Measurements from ENCODE around the gene LRMDA.

The LRMDA gene

GRCh38 chr10:76192151-76192550, 760.7 kb downstream of the LRMDA start:
- no peak for DNase-seq

- no peak for DNase-seq
These were observed 761.4 kb downstream of the LRMDA start for GRCh38 chr10:76192694-76193320.

- no peak for DNase-seq
These were observed 764.4 kb downstream of the LRMDA start for GRCh38 chr10:76195654-76196390.

- DNase-seq = no peak
These were observed 765.9 kb downstream of the LRMDA start for GRCh38 chr10:76197293-76197692.

GRCh38 chr10:76198287-76199035, 767.0 kb downstream of the LRMDA start:
- DNase-seq = no peak

- no peak for DNase-seq
These were observed 770.5 kb downstream of the LRMDA start for GRCh38 chr10:76201962-76202361.

GRCh38 chr10:76202777-76203176, 771.4 kb downstream of the LRMDA start:
- no peak for DNase-seq

GRCh38 chr10:76205361-76205760, 773.9 kb downstream of the LRMDA start:
- DNase-seq = no peak

GRCh38 chr10:76206797-76207352, 775.5 kb downstream of the LRMDA start:
- DNase-seq = no peak

GRCh38 chr10:76209135-76209534, 777.7 kb downstream of the LRMDA start:
- DNase-seq = no peak

- DNase-seq = no peak
These were observed 778.8 kb downstream of the LRMDA start for GRCh38 chr10:76210211-76210610.

- no peak for DNase-seq
These were observed 780.3 kb downstream of the LRMDA start for GRCh38 chr10:76211691-76212090.

- no peak for DNase-seq
These were observed 782.5 kb downstream of the LRMDA start for GRCh38 chr10:76213876-76214275.

- DNase-seq = no peak
These were observed 786.6 kb downstream of the LRMDA start for GRCh38 chr10:76218035-76218434.

- DNase-seq = no peak
These were observed 797.9 kb downstream of the LRMDA start for GRCh38 chr10:76229341-76229740.

- DNase-seq = no peak
These were observed 799.5 kb downstream of the LRMDA start for GRCh38 chr10:76230921-76231285.

- no peak for DNase-seq
These were observed 800.0 kb downstream of the LRMDA start for GRCh38 chr10:76231286-76231934.

GRCh38 chr10:76234499-76235226, 803.2 kb downstream of the LRMDA start:
- no peak for DNase-seq

- no peak for DNase-seq
These were observed 804.9 kb downstream of the LRMDA start for GRCh38 chr10:76236356-76236755.

- DNase-seq = no peak
These were observed 811.5 kb downstream of the LRMDA start for GRCh38 chr10:76242956-76243355.

GRCh38 chr10:76244061-76244686, 812.8 kb downstream of the LRMDA start:
- no peak for DNase-seq

GRCh38 chr10:76245951-76246495, 814.6 kb downstream of the LRMDA start:
- DNase-seq = no peak
